Mesenchymal stem cell (in vitro differentiated cells and primary cell): ENCODE measurements around the gene ANGPTL2.
A peak's percentile ranks its signal among the peaks of the same experiment; 100 is the strongest.

Source experiments
- DNase-seq: peaks from one replicate; pipeline ENCODE4 v3.0.0-alpha.2; 2013
- H2AFZ ChIP-seq: one replicate; pipeline ENCODE4 v1.6.1; 2013; ENCODE audit warnings: low read depth, mild to moderate bottlenecking, control low read depth, inconsistent platforms, low read length, moderate library complexity
- H2AK5ac ChIP-seq: 2 replicates; pipeline ENCODE4 v1.6.1; 2013; ENCODE audit warnings: low read length, moderate library complexity, mild to moderate bottlenecking, inconsistent platforms; ENCODE audit not compliant: severe bottlenecking
- H2BK120ac ChIP-seq: one replicate; pipeline ENCODE4 v1.6.1; 2013; ENCODE audit warnings: low read depth, mild to moderate bottlenecking, inconsistent platforms, low read length, moderate library complexity
- H2BK12ac ChIP-seq, 2 experiments: one replicate each; pipeline ENCODE4 v1.6.1; 2013; ENCODE audit warnings: inconsistent platforms in 2 of 2, low read length in 2 of 2, mild to moderate bottlenecking in 2 of 2, moderate library complexity in 2 of 2, control low read depth in 1 of 2
- H2BK15ac ChIP-seq: one replicate; pipeline ENCODE4 v1.6.1; 2013; ENCODE audit warnings: mild to moderate bottlenecking, low read depth, inconsistent platforms; ENCODE audit not compliant: poor library complexity, severe bottlenecking
- H2BK5ac ChIP-seq: 2 replicates; pipeline ENCODE4 v1.6.1; 2013; ENCODE audit warnings: low read depth, mild to moderate bottlenecking, low read length, control low read depth, inconsistent platforms; ENCODE audit not compliant: poor library complexity, severe bottlenecking
- H3K14ac ChIP-seq, 2 experiments: one replicate each; pipeline ENCODE4 v1.6.1; 2013; ENCODE audit warnings: inconsistent platforms in 2 of 2, low read length in 2 of 2, control low read depth in 1 of 2, mild to moderate bottlenecking in 1 of 2, moderate library complexity in 1 of 2
- H3K18ac ChIP-seq, 2 experiments: one replicate each; pipeline ENCODE4 v1.6.1; 2013; ENCODE audit warnings: inconsistent platforms in 2 of 2, low read length in 2 of 2, control low read depth in 1 of 2, low read depth in 1 of 2, mild to moderate bottlenecking in 1 of 2
- H3K23ac ChIP-seq, 2 experiments: one replicate each; pipeline ENCODE4 v1.6.1; 2013; ENCODE audit warnings: inconsistent platforms in 2 of 2, low read length in 2 of 2, mild to moderate bottlenecking in 2 of 2, moderate library complexity in 2 of 2, control low read depth in 1 of 2
- H3K27ac ChIP-seq: 2 replicates; pipeline ENCODE4 v1.5.1; 2013; ENCODE audit warnings: mild to moderate bottlenecking, moderate library complexity, low read length, control low read depth, inconsistent platforms; ENCODE audit not compliant: poor library complexity, severe bottlenecking
- H3K27me3 ChIP-seq, 2 experiments: 2 replicates each; pipeline versions ENCODE4 v1.6.1 to v1.7.0; 2013; ENCODE audit warnings: low read length in 2 of 2, mild to moderate bottlenecking in 2 of 2, moderate library complexity in 2 of 2, control low read depth in 1 of 2, inconsistent platforms in 1 of 2; ENCODE audit not compliant: control insufficient read depth in 1 of 2, insufficient read depth in 1 of 2
- H3K36me3 ChIP-seq, 2 experiments: 2 replicates each; pipeline versions ENCODE4 v1.6.1 to v1.7.0; 2013; ENCODE audit warnings: low read length in 2 of 2, control low read depth in 1 of 2, inconsistent platforms in 1 of 2, low read depth in 1 of 2, mild to moderate bottlenecking in 1 of 2; ENCODE audit not compliant: insufficient read depth in 2 of 2, control insufficient read depth in 1 of 2
- H3K4ac ChIP-seq, 2 experiments: one replicate each; pipeline ENCODE4 v1.6.1; 2013; ENCODE audit warnings: inconsistent platforms in 2 of 2, low read length in 2 of 2, mild to moderate bottlenecking in 2 of 2, moderate library complexity in 2 of 2, control low read depth in 1 of 2, low read depth in 1 of 2
- H3K4me1 ChIP-seq: 2 replicates; pipeline ENCODE4 v1.6.1; 2013; ENCODE audit warnings: low read depth, low read length, control low read depth; ENCODE audit not compliant: control insufficient read depth, insufficient read depth
- H3K4me2 ChIP-seq: 2 replicates; pipeline ENCODE4 v1.6.1; 2013; ENCODE audit warnings: low read length, mild to moderate bottlenecking, inconsistent platforms; ENCODE audit not compliant: poor library complexity, severe bottlenecking
- H3K4me3 ChIP-seq, 2 experiments: 2 replicates each; pipeline versions ENCODE4 v1.5.1 to v1.7.0; 2013; ENCODE audit warnings: low read length in 2 of 2, mild to moderate bottlenecking in 2 of 2, control low read depth in 1 of 2, low read depth in 1 of 2; ENCODE audit not compliant: insufficient read depth in 1 of 2
- H3K79me1 ChIP-seq: replicated peaks from 2 replicates; pipeline ENCODE4 v1.6.1; 2013; ENCODE audit warnings: mild to moderate bottlenecking, control low read depth, low read length, inconsistent platforms; ENCODE audit not compliant: poor library complexity, severe bottlenecking
- H3K9ac ChIP-seq: 2 replicates; pipeline ENCODE4 v1.7.0; 2013; ENCODE audit warnings: mild to moderate bottlenecking, low read length, moderate library complexity
- H3K9me3 ChIP-seq: 2 replicates; pipeline ENCODE4 v1.7.0; 2013; ENCODE audit warnings: mild to moderate bottlenecking, low read length; ENCODE audit not compliant: control insufficient read depth
- H4K8ac ChIP-seq: one replicate; pipeline ENCODE4 v1.6.1; 2013; ENCODE audit warnings: inconsistent platforms, mild to moderate bottlenecking, low read length, moderate library complexity
- H4K91ac ChIP-seq: one replicate; pipeline ENCODE4 v1.6.1; 2013; ENCODE audit warnings: mild to moderate bottlenecking, low read length, inconsistent platforms
- WGBS: methylation state at CpG from one replicate; pipeline ENCODE4 v1.1.7; 2013; ENCODE audit warnings: mixed read lengths; 5-methylcytosine and 5-hydroxymethylcytosine counted together

Gene ANGPTL2

DNA sequence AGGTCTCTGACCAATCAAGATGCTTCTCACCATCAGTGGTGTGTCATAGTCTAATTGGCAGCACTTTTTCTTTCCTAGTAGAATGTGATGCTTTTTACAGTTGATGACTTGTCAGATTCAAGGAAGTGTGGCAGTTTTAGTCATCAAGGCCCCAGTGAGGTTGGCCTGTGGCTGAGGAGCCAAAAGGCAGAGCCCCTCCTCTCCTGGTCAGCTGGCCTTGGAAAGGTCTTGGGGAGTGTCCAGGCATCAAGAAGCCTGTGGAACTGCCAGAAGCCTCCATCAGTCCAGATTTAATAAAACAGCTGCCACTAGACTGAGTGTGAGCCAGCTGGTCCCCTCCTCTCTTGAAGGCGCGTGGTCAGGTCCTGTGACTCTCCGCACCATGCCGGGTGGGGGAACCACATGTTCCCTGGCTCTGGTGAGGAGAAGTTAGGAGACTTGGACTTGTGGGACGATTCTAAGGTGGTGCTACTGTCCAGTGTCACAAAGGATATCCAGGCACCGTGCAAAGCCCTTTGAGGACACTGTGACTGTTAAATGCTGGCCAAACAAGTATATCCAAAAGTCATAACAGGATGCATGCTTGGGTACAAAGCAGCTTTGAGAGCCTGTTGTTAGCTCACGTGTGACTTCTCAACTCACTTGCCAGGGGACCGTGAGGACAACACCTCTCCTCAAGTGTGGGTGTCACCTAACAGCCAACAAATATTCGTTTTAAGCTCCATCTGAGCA, 6.1 kb upstream of the ANGPTL2 start:
- Histone ChIP-seq H3K27me3 (peaks cover 0 to 23% of the 10 kb centered on the region in 2 experiments), H3K36me3 (no peaks in the 10 kb centered on the region), H3K14ac (peak overlapping the region in 1 of 2 experiments; percentile 8), H2BK15ac (no peak overlapping the region), H2BK5ac (no peak overlapping the region), H3K4me2 (no peak overlapping the region), H2BK120ac (no peak overlapping the region), H2BK12ac (peak overlapping the region in 1 of 2 experiments; percentile 85), H2AFZ (no peak overlapping the region), H2AK5ac (no peak overlapping the region), H3K9me3 (no peaks in the 10 kb centered on the region), H4K91ac (no peak overlapping the region), H3K4ac (peak overlapping the region in 1 of 2 experiments; percentile 12), H3K27ac (no peak overlapping the region), H3K9ac (peak overlapping the region; percentile 60), H3K18ac (peak overlapping the region in 1 of 2 experiments; percentile 53), H4K8ac (no peak overlapping the region), H3K79me1 (no peaks in the 10 kb centered on the region), H3K4me3 (peak overlapping the region in 1 of 2 experiments; percentile 11), H3K23ac (no peak overlapping the region), H3K4me1 (peaks cover 17% of the 10 kb centered on the region)
- WGBS, result 82% methylated on average over 9 of the region's 9 CpGs
- DNase-seq, result no peak

DNA sequence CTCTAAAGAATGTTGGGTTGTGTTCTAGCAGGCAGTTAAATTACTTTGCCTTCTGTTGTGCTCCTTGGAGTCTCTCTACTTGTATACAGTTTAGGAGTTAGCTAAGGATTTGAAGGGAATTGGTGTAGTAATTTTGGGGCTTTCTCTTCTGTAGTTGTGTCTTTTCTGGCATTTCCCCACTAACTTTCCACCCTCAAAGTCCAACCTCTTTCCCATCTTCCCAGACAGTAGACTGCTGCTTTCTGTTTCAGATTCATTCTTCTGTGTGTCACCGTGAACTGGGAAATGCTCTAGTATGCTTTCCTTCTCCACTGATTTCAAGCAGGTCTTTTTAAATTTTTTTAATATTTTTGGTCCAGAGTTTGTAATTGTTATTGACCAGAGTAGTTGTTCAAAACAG, 4.5 kb upstream of the ANGPTL2 start:
- no peak overlapping the region for H4K8ac ChIP-seq
- peaks cover 23% of the 10 kb centered on the region for H3K4me1 ChIP-seq
- no peak overlapping the region for H3K27ac ChIP-seq
- WGBS, result no CpG with 5 or more reads among the region's 1 CpG
- no peaks in the 10 kb centered on the region for H3K79me1 ChIP-seq
- H2BK120ac ChIP-seq, result no peak overlapping the region
- H2AFZ ChIP-seq, result no peak overlapping the region
- peak; percentile 65 for DNase-seq
- H3K18ac ChIP-seq, result no peak overlapping the region
- no peak overlapping the region for H2AK5ac ChIP-seq
- H3K27me3 ChIP-seq, result peaks cover 0 to 23% of the 10 kb centered on the region in 2 experiments
- H3K9me3 ChIP-seq, result no peaks in the 10 kb centered on the region
- no peak overlapping the region for H2BK12ac ChIP-seq
- H4K91ac ChIP-seq, result no peak overlapping the region
- no peak overlapping the region for H3K4me3 ChIP-seq
- H3K23ac ChIP-seq, result no peak overlapping the region
- no peak overlapping the region for H2BK15ac ChIP-seq
- no peak overlapping the region for H3K14ac ChIP-seq
- H3K4me2 ChIP-seq, result no peak overlapping the region
- H3K36me3 ChIP-seq, result no peaks in the 10 kb centered on the region
- no peak overlapping the region for H3K4ac ChIP-seq
- H3K9ac ChIP-seq, result peak overlapping the region; percentile 6
- no peak overlapping the region for H2BK5ac ChIP-seq

DNA sequence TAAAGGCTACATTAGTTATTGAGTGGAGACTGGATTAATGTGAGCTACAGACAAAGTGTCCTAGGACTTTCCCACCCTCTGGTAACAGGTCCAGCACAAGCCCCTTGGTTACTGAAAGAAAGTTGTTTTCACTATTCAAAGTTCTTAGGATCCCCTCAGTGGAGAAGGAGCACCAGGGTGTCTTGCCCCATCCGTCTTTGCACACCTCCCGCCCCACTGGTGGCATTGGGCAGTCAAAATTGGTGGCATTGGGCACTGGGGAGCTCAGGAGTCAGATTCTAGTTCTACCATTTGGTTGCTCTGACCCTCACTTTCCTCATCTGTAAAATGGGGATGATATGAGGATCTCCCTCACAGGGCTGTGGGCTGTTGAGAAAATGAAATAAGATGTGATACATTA, 2.4 kb upstream of the ANGPTL2 start:
- no peak overlapping the region for H4K8ac ChIP-seq
- no peak overlapping the region for H3K4me3 ChIP-seq
- WGBS, result 89% methylated on average over 2 of the region's 2 CpGs
- no peaks in the 10 kb centered on the region for H3K9me3 ChIP-seq
- peaks cover 0 to 23% of the 10 kb centered on the region in 2 experiments for H3K27me3 ChIP-seq
- no peak overlapping the region for H2AK5ac ChIP-seq
- H3K23ac ChIP-seq, result no peak overlapping the region
- no peak overlapping the region for H3K18ac ChIP-seq
- H3K36me3 ChIP-seq, result peaks cover 0 to 6% of the 10 kb centered on the region in 2 experiments
- H3K4me2 ChIP-seq, result no peak overlapping the region
- no peak overlapping the region for H2BK15ac ChIP-seq
- H3K79me1 ChIP-seq, result peaks cover 1% of the 10 kb centered on the region
- no peak overlapping the region for H3K14ac ChIP-seq
- no peak overlapping the region for H4K91ac ChIP-seq
- H3K27ac ChIP-seq, result no peak overlapping the region
- H2AFZ ChIP-seq, result no peak overlapping the region
- H2BK120ac ChIP-seq, result no peak overlapping the region
- peak overlapping the region in 1 of 2 experiments; percentile 12 for H3K4ac ChIP-seq
- no peak overlapping the region for H3K9ac ChIP-seq
- DNase-seq, result no peak
- peaks cover 23% of the 10 kb centered on the region for H3K4me1 ChIP-seq
- no peak overlapping the region for H2BK12ac ChIP-seq
- no peak overlapping the region for H2BK5ac ChIP-seq

DNA sequence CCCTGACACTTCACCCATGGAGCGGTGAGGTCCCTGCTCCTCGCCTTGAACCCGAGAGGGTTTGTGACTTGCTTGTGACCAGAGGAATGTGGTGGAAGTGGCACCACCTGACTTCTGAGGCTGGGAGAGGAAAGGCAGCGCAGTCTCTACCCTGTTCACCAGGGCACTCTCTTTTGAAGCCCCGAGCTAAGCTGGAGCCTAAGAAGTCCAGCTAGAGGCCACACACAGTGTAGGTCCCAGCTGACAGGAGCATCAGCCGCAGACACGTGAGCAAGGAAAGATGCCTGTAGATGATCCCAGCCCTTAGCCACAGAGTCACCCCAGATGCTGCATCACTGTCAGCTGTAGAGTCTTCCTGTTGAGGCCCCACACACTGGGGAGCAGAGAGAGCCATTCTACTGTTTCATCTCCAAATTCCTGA, 1.7 kb upstream of the ANGPTL2 start:
- WGBS, result 95% methylated on average over 7 of the region's 7 CpGs
- peaks cover 1% of the 10 kb centered on the region for H3K79me1 ChIP-seq

More for the DNA sequence above, 1.7 kb upstream of the ANGPTL2 start:
- Histone ChIP-seq H3K9me3 (no peaks in the 10 kb centered on the region), H3K14ac (no peak overlapping the region), H3K27me3 (peaks cover 0 to 23% of the 10 kb centered on the region in 2 experiments), H2BK5ac (no peak overlapping the region), H3K36me3 (peaks cover 0 to 12% of the 10 kb centered on the region in 2 experiments), H2BK12ac (peak overlapping the region in 1 of 2 experiments; percentile 82), H3K23ac (no peak overlapping the region), H3K4ac (no peak overlapping the region), H4K91ac (peak overlapping the region; percentile 71), H2BK15ac (peak overlapping the region; percentile 44), H3K4me3 (no peak overlapping the region), H2AFZ (no peak overlapping the region), H2AK5ac (peak overlapping the region; percentile 16), H3K27ac (no peak overlapping the region), H3K9ac (no peak overlapping the region), H4K8ac (no peak overlapping the region), H2BK120ac (no peak overlapping the region), H3K4me1 (peaks cover 23% of the 10 kb centered on the region), H3K18ac (peak overlapping the region; percentile 14 to 37), H3K4me2 (no peak overlapping the region)
- DNase-seq, result no peak
